Pancreas (tissue), 10 donors: ENCODE results near the gene DUOX1. TPM values are rescaled to one million over a fixed set of nuclear protein-coding genes. Genes with fewer than 3 reads are reported as not detected.

Source experiments
- ATAC-seq, 4 donors: fragments of 200-7000 bp; cut with Tn5 transposase; one replicate each; pipeline versions ENCODE4 v1.8.0 to v1.9.1; 2020; ENCODE audit warnings: mild to moderate bottlenecking in 4 of 4, moderate library complexity in 4 of 4
- DNase-seq, 6 donors: peaks; one replicate each; pipeline ENCODE4 v3.0.0-alpha.2; 2020
- FAIRE-seq: peaks from 2 replicates; lab custom pipeline; 2012; peaks lifted over from hg19 to GRCh38; lab: Jason Lieb, UNC
- H3K27ac ChIP-seq, 4 donors: fragments of 200-600 bp; sonication (generic); 1 replicate in 3 of 4; 2 replicates in 1 of 4; pipeline versions ENCODE4 v1.5.0 to v1.8.0; 2020
- H3K27me3 ChIP-seq, 4 donors: fragments of 200-600 bp; one replicate each; pipeline ENCODE4 v1.8.0; 2021
- H3K36me3 ChIP-seq, 3 donors: fragments of 200-600 bp; sonication (generic) in 1 of 3; one replicate each; pipeline versions ENCODE4 v1.5.0 to v1.8.0; 2020 to 2021
- H3K4me1 ChIP-seq, 3 donors: fragments of 200-600 bp; one replicate each; pipeline ENCODE4 v1.8.0; 2021
- H3K4me3 ChIP-seq, 4 donors: fragments of 200-600 bp; sonication (generic) in 2 of 4; one replicate each; pipeline versions ENCODE4 v1.5.0 to v1.8.0; 2020 to 2021
- H3K9me3 ChIP-seq, 4 donors: fragments of 200-600 bp; one replicate each; pipeline ENCODE4 v1.8.0; 2021
- CTCF ChIP-seq, 4 donors: fragments of 200-600 bp; sonication (generic) in 3 of 4; IDR thresholded peaks; one replicate each; pipeline versions ENCODE4 v1.5.0 to v1.8.0; 2021; ENCODE audit warnings: antibody characterized with exemption in 4 of 4
- WGBS, 2 donors: extraction: QIAGEN DNeasy Blood & Tissue Kit; methylation state at CpG; one replicate each; pipeline ENCODE4 v1.1.7; 2013; 5-methylcytosine and 5-hydroxymethylcytosine counted together
- intact Hi-C, 3 donors: fragments of 100-400 bp; cut with DNase I; formaldehyde crosslinking; loops; one replicate each; pipeline versions ENCODE4 v1.11.1 to v1.14.2; 2022
- polyA plus RNA-seq, 2 donors: library from polyadenylated mRNA; stranded (reverse); fragments of 200-250 nt; gene quantifications; one replicate each; pipeline ENCODE4 v1.2.3, GENCODE V29; 2013
- total RNA-seq, 6 donors: library from RNA; stranded (reverse); fragmentation: NEBNext Ultra II Directional in 4 of 6; extraction: Animal tissue kit (Norgen Biotek cat#: 25700) in 4 of 6; gene quantifications; one replicate each; pipeline versions ENCODE4 v1.2.1 to v1.2.4, GENCODE V29; 2021 to 2023
- donor health status: healthy with polysubstance abuse.
- donor health status: DM: no; HTN: no; CAD: no; lungs with moderate emphysema.
- donor health status: DM: no; HTN: no; CAD: no.
- donor health status: control.
- donor health status: control.
- donor health status: Bipolar disorder and iron deficiency.
- donor health status: DM: yes; HTN: yes; CAD: no.
- donor health status: DM: no; HTN: no; CAD: no.
- donor health status: DM: no; HTN: no; CAD: no.
- donor health status: DM: yes; HTN: yes; CAD: no.

The DUOX1 gene
- total and polyA plus RNA-seq, 8 donors: 0.14 to 0.97 (median 0.42) TPM

- ATAC-seq (peak; percentile 49 to 60 (median 52)), DNase-seq (peak; percentile 78 to 91 (median 88)), FAIRE-seq (no peak)
- no peak for TF ChIP-seq CTCF (IDR thresholded peaks at IDR 0.05)
- no peaks in the 10 kb centered on the region for H3K9me3 ChIP-seq
- H3K27ac ChIP-seq: peak overlapping the region; percentile 93 to 99 (median 97)
- peak overlapping the region; percentile 22 to 65 (median 50) for H3K4me3 ChIP-seq
- WGBS, 2 donors: 3 to 6% methylated on average over 34 of the region's 34 CpGs
- no peaks in the 10 kb centered on the region for H3K36me3 ChIP-seq
- H3K27me3 ChIP-seq: no peaks in the 10 kb centered on the region
- peaks cover 0 to 5% (median 0%) of the 10 kb centered on the region in 3 donors for H3K4me1 ChIP-seq
- intact Hi-C loops: no loop called here
These were observed 71.2 kb downstream of the DUOX1 start for GRCh38 chr15:45200799-45201556.

GRCh38 chr15:45201557-45201859, 71.7 kb downstream of the DUOX1 start:
- H3K4me3 ChIP-seq: peak overlapping the region in 1 of 4 donors; percentile 65
- ATAC-seq (no peak), DNase-seq (no peak), FAIRE-seq (no peak)
- intact Hi-C loops: no loop called here
- peaks cover 0 to 5% (median 0%) of the 10 kb centered on the region in 3 donors for H3K4me1 ChIP-seq
- no peaks in the 10 kb centered on the region for H3K9me3 ChIP-seq
- H3K27me3 ChIP-seq: no peaks in the 10 kb centered on the region
- no peaks in the 10 kb centered on the region for H3K36me3 ChIP-seq
- WGBS, 2 donors: 50 to 60% methylated on average over 3 of the region's 3 CpGs
- H3K27ac ChIP-seq: peak overlapping the region in 3 of 4 donors; percentile 97 to 99 (median 97)
- TF ChIP-seq CTCF (IDR thresholded peaks at IDR 0.05): no peak

DNA sequence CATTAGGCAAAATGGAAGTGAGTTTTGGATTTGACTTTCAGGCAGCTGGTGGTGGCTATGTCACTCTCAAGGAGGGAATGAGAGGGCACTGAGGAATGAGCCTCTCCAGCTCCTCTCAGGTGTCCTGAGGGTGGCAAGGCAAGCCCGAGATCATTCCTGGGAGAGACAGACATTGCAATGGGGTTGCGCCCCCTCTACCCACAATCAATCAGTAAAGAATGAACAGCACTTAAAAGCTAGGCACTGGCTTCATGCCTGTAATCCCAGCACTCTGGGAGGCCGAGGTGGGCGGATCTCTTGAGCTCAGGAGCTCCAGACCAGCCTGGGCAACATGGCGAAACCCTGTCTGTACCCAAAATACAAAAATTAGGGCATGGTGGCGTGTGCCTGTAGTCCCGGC, 72.1 kb downstream of the DUOX1 start:
- intact Hi-C loops: no loop called here
- Histone ChIP-seq H3K4me1 (peaks cover 0 to 5% (median 0%) of the 10 kb centered on the region in 3 donors), H3K27ac (no peak overlapping the region), H3K36me3 (no peaks in the 10 kb centered on the region), H3K4me3 (no peak overlapping the region), H3K9me3 (no peaks in the 10 kb centered on the region), H3K27me3 (no peaks in the 10 kb centered on the region)
- no peak for FAIRE-seq
- no peak for ATAC-seq
- WGBS, 2 donors: 81 to 89% methylated on average over 7 of the region's 7 CpGs
- no peak for DNase-seq
- TF ChIP-seq CTCF (IDR thresholded peaks at IDR 0.05): no peak

GRCh38 chr15:45203182-45203581, 73.4 kb downstream of the DUOX1 start:
- no peak for ATAC-seq
- no peak overlapping the region for H3K27ac ChIP-seq
- no peak for TF ChIP-seq CTCF (IDR thresholded peaks at IDR 0.05)
- no peak for FAIRE-seq
- no peak for DNase-seq
- H3K4me3 ChIP-seq: no peak overlapping the region
- no peaks in the 10 kb centered on the region for H3K36me3 ChIP-seq
- H3K27me3 ChIP-seq: no peaks in the 10 kb centered on the region
- no peaks in the 10 kb centered on the region for H3K9me3 ChIP-seq
- H3K4me1 ChIP-seq: peaks cover 0 to 5% (median 0%) of the 10 kb centered on the region in 3 donors
- intact Hi-C loops: no loop called here
- 44 to 61% methylated on average over 4 of the region's 4 CpGs for WGBS, 2 donors

DNA sequence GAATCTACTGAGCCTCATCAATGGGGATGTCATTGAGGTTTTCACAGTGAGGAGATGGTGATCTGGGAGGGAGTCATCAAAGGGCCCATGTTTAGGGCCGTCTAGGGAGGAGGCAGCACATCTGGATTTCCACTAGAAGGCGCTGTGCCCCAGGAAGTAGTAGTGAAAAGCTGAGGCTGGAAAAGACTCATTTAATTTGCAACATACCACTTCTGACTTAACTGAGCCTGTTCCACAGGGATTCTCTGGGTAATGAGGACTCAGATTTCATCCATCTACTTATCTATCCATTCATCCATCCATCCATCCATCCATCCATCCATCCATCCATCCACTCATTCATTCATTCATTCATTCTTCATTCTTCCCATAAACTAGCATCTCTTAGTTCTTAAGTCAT, 75.4 kb downstream of the DUOX1 start:
- no peaks in the 10 kb centered on the region for H3K9me3 ChIP-seq
- FAIRE-seq: no peak
- ATAC-seq: peak; percentile 18 to 36 (median 26)
- no peak overlapping the region for H3K4me3 ChIP-seq
- peak in 5 of 6 donors; percentile 57 to 76 (median 60) for DNase-seq
- no peak overlapping the region for H3K27ac ChIP-seq
- peak; percentile 68 to 83 (median 74) for TF ChIP-seq CTCF (IDR thresholded peaks at IDR 0.05)
- H3K36me3 ChIP-seq: no peaks in the 10 kb centered on the region
- H3K4me1 ChIP-seq: peaks cover 0 to 5% (median 0%) of the 10 kb centered on the region in 3 donors
- 0 to 2% methylated on average over 2 of the region's 2 CpGs for whole genome bisulfite sequencing, 2 donors
- intact Hi-C loops: no loop called here
- H3K27me3 ChIP-seq: no peaks in the 10 kb centered on the region
